Subcutaneous adipose tissue (tissue), 4 donors: ENCODE results near the gene GAN. TPM values are rescaled to one million over a fixed set of nuclear protein-coding genes. Genes with fewer than 3 reads are reported as not detected.

ENCODE experiments used
- CTCF ChIP-seq: fragments of 450-650 bp; IDR thresholded peaks from one replicate; pipeline ENCODE4 v1.5.1; 2016; ENCODE audit warnings: low read depth, mild to moderate bottlenecking, control low read depth, antibody characterized with exemption, moderate library complexity
- total RNA-seq, 4 donors: library from RNA; depleted of rRNA; stranded (reverse); fragments of >200 nt; gene quantifications; one replicate each; pipeline ENCODE4 v1.1.0, GENCODE V29; 2016

GAN gene
- total RNA-seq, 4 donors from 2014 or later: 7.5 to 9.5 (median 9.4) TPM

GRCh38 chr16:81284995-81285600, 29.7 kb upstream of the GAN start:
- TF ChIP-seq CTCF: no peak

DNA sequence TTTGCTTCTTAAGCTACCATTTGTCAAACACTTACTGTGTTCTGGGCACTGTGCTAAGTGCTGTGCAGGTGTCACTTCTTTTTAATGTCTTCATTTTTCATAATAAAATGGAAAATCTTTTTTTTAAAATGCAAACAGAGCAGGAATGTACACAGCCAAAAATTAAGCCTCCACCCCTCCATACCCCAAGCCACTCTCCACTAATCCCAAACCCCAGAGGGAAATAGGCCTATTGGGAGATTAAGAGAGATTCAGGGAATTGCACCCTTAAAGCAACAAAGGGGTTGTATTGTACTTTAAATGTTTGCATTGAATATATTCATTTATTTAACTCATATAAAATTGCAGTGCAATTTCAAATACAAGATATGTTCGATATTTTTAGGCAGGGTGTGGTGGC, 28.6 kb upstream of the GAN start:
- no peak for TF ChIP-seq CTCF

DNA sequence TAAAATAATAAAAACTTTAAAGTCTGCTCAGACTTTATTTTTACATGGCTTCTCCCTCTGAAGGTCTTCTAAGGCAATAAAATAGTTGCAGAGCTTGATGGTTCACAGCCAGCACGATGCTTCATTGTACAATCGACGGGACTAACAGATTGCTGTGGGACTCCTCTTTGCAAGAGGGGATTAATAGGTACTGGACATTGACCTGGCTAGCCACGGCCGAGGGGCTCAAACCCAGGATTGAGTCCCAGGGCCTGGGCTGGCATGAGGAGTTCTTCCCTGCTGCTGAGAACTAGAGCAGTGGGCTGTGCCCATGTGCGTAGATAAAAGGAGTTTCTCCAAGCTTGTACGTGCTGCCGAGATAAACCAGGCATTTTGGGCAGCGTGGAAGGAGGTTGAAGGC, 23.6 kb upstream of the GAN start:
- TF ChIP-seq CTCF: no peak

DNA sequence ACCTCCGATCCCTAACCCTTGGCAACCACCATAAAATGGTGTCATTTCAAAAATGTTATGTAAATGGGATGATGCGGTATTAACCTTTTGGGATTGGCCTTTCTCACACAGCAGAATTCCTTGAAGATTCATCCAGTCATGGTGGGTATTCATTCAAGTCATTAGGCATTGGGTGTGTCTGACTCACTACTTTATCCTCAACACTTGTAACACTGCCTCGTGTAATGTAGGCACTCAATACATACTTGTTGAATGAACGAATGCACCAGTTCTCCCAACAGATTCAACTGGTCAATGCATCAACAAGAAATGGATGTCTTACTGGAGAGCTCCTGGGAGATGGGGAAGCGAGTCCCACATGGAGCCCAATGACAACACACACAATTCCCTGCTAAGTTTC, 21.8 kb upstream of the GAN start:
- TF ChIP-seq CTCF: no peak

DNA sequence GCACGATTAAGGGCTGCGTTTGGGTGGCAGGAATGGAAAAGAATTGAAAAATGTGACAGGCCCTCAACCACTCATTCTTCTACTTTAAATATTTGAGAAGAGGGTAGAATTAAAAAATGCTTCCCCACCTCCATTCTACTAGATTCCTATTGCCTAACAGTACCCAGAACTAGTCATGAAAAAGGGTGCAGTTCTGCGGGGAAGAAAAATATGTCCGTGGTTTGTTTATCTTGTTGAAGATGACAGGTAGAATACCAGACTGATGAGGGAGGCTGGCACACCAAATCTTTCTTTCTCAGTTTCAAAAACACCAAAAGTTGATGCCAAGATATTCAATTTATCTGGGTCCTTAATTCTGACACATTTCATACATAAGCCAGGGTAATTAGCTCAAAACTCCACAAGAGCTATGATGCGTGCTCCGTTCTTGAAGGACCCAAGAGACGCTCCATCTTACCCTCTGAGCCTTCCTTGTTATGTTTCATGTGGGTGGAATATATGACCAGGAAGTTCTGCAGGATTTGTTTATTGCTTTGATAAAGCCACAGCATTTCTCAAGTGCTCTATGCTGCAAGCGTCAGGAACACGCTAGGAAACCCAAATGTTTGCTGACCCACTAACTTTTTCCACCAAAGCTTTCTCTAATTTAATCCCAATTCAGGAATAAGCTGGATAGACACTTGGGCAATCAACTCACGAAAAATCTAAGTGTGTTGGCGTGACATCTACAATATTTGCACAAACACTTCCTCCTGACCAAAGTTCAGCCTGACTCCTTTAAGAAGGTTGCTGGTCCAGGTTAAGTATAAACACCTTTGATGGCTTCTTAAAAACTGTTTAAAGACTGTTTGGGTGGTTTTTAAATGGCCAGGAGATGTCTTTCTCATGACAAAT, 20.6 kb upstream of the GAN start:
- TF ChIP-seq CTCF: no peak

GRCh38 chr16:81296631-81297030, 18.1 kb upstream of the GAN start:
- no peak for TF ChIP-seq CTCF

- no peak for TF ChIP-seq CTCF
Observed at GRCh38 chr16:81307770-81308169, 7.0 kb upstream of the GAN start.
